Esophagus (tissue), 2 donors: ENCODE data around the gene PER1. TPM values are rescaled to one million over a fixed set of nuclear protein-coding genes. Genes with fewer than 3 reads are reported as not detected.

Experiments used
- H3K27ac ChIP-seq, 2 donors: one replicate each; pipeline ENCODE4 v1.5.1; 2013; ENCODE audit warnings: low read depth in 2 of 2, mild to moderate bottlenecking in 2 of 2, inconsistent platforms in 1 of 2, low read length in 1 of 2, moderate library complexity in 1 of 2
- H3K27me3 ChIP-seq, 2 donors: one replicate each; pipeline ENCODE4 v1.6.1; 2013; ENCODE audit warnings: low read length in 2 of 2, control low read depth in 1 of 2, mild to moderate bottlenecking in 1 of 2; ENCODE audit not compliant: insufficient read depth in 2 of 2, control insufficient read depth in 1 of 2
- H3K36me3 ChIP-seq, 2 donors: one replicate each; pipeline ENCODE4 v1.6.1; 2013; ENCODE audit warnings: low read length in 1 of 2; ENCODE audit not compliant: control insufficient read depth in 2 of 2, insufficient read depth in 2 of 2
- H3K4me1 ChIP-seq, 2 donors: one replicate each; pipeline ENCODE4 v1.6.1; 2013; ENCODE audit warnings: low read length in 1 of 2; ENCODE audit not compliant: control insufficient read depth in 2 of 2, insufficient read depth in 2 of 2
- H3K4me3 ChIP-seq, 2 donors: one replicate each; pipeline ENCODE4 v1.5.1; 2013; ENCODE audit warnings: low read length in 2 of 2, mild to moderate bottlenecking in 2 of 2, low read depth in 1 of 2, moderate library complexity in 1 of 2
- H3K9me3 ChIP-seq, 2 donors: one replicate each; pipeline ENCODE4 v1.6.1; 2013; ENCODE audit warnings: mild to moderate bottlenecking in 2 of 2, low read depth in 1 of 2, low read length in 1 of 2, moderate library complexity in 1 of 2; ENCODE audit not compliant: control insufficient read depth in 2 of 2, insufficient read depth in 1 of 2
- WGBS, 2 donors: extraction: QIAGEN DNeasy Blood & Tissue Kit; methylation state at CpG; one replicate each; pipeline ENCODE4 v1.1.7; 2013; 5-methylcytosine and 5-hydroxymethylcytosine counted together
- polyA plus RNA-seq, 2 donors: library from polyadenylated mRNA; stranded (reverse); fragments of 200-250 nt; gene quantifications; one replicate each; pipeline ENCODE4 v1.2.3, GENCODE V29; 2013
- donor health status: healthy with polysubstance abuse.
- donor health status: Bipolar disorder and iron deficiency.

Gene PER1
- polyA plus RNA-seq, 2 donors: 44.7 to 85.2 TPM

- Histone ChIP-seq H3K9me3 (no peaks in the 10 kb centered on the region), H3K4me3 (no peak overlapping the region), H3K27ac (no peak overlapping the region), H3K27me3 (no peaks in the 10 kb centered on the region), H3K4me1 (peaks cover 15 to 18% of the 10 kb centered on the region in 2 donors), H3K36me3 (no peaks in the 10 kb centered on the region)
- WGBS, 2 donors: 74 to 79% methylated on average over 14 of the region's 14 CpGs
These were observed 23.9 kb downstream of the PER1 start for GRCh38 chr17:8128125-8128784.

- H3K27me3 ChIP-seq: no peaks in the 10 kb centered on the region
- H3K36me3 ChIP-seq: no peaks in the 10 kb centered on the region
- H3K4me3 ChIP-seq: peak overlapping the region; percentile 47
- no peaks in the 10 kb centered on the region for H3K9me3 ChIP-seq
- peak overlapping the region in 1 of 2 donors; percentile 47 for H3K27ac ChIP-seq
- 0 to 1% methylated on average over 29 to 45 of the region's 45 CpGs for WGBS, 2 donors
- peaks cover 18 to 23% of the 10 kb centered on the region in 2 donors for H3K4me1 ChIP-seq
These were observed 25.6 kb downstream of the PER1 start for GRCh38 chr17:8126491-8127066.

GRCh38 chr17:8125947-8126490 lies 26.2 kb downstream of the PER1 start:
- 0 to 1% methylated on average over 35 of the region's 35 CpGs for WGBS, 2 donors
- H3K9me3 ChIP-seq: no peaks in the 10 kb centered on the region
- H3K4me3 ChIP-seq: peak overlapping the region; percentile 47
- no peaks in the 10 kb centered on the region for H3K36me3 ChIP-seq
- H3K27me3 ChIP-seq: no peaks in the 10 kb centered on the region
- H3K4me1 ChIP-seq: peaks cover 22 to 24% of the 10 kb centered on the region in 2 donors
- H3K27ac ChIP-seq: peak overlapping the region in 1 of 2 donors; percentile 47

GRCh38 chr17:8125154-8125946 lies 26.9 kb downstream of the PER1 start:
- Histone ChIP-seq H3K27ac (peak overlapping the region in 1 of 2 donors; percentile 47), H3K4me1 (peaks cover 22 to 27% of the 10 kb centered on the region in 2 donors), H3K27me3 (no peaks in the 10 kb centered on the region)

GRCh38 chr17:8124350-8125153 lies 27.7 kb downstream of the PER1 start:
- 5 to 6% methylated on average over 24 of the region's 24 CpGs for WGBS, 2 donors
- Histone ChIP-seq H3K27me3 (no peaks in the 10 kb centered on the region), H3K27ac (no peak overlapping the region), H3K9me3 (no peaks in the 10 kb centered on the region), H3K4me3 (peak overlapping the region in 1 of 2 donors; percentile 49), H3K36me3 (no peaks in the 10 kb centered on the region), H3K4me1 (peaks cover 22 to 27% of the 10 kb centered on the region in 2 donors)

More at GRCh38 chr17:8125154-8125946, 26.9 kb downstream of the PER1 start:
- whole genome bisulfite sequencing, 2 donors: 1 to 2% methylated on average over 40 of the region's 40 CpGs
- peak overlapping the region; percentile 47 for H3K4me3 ChIP-seq
- no peaks in the 10 kb centered on the region for H3K36me3 ChIP-seq
- no peaks in the 10 kb centered on the region for H3K9me3 ChIP-seq

GRCh38 chr17:8123695-8124349 lies 28.4 kb downstream of the PER1 start, which contains the start of gene HES7:
TSS of gene HES7 (minus strand) at chr17:8124106. CDS start at chr17:8124084, 22 bp downstream.
- no peaks in the 10 kb centered on the region for H3K27me3 ChIP-seq
- H3K9me3 ChIP-seq: no peaks in the 10 kb centered on the region
- H3K27ac ChIP-seq: peak within 1 kb of the TSS in 1 of 2 donors; percentile 3
- H3K4me3 ChIP-seq: peak within 1 kb of the TSS; percentile 18 to 49
- WGBS, 2 donors: 0 to 2% methylated on average over 29 of the region's 29 CpGs
- H3K4me1 ChIP-seq: peaks cover 22 to 27% of the 10 kb centered on the region in 2 donors
- H3K36me3 ChIP-seq: no peaks in the 10 kb centered on the region

GRCh38 chr17:8122924-8123694 lies 29.1 kb downstream of the PER1 start:
- peaks cover 22 to 27% of the 10 kb centered on the region in 2 donors for H3K4me1 ChIP-seq
- 1 to 2% methylated on average over 51 to 55 of the region's 55 CpGs for WGBS, 2 donors
- peak overlapping the region; percentile 18 to 49 for H3K4me3 ChIP-seq
- H3K36me3 ChIP-seq: no peaks in the 10 kb centered on the region
- H3K27me3 ChIP-seq: no peaks in the 10 kb centered on the region
- no peaks in the 10 kb centered on the region for H3K9me3 ChIP-seq
- H3K27ac ChIP-seq: peak overlapping the region in 1 of 2 donors; percentile 3

- Histone ChIP-seq H3K9me3 (no peaks in the 10 kb centered on the region), H3K4me3 (peak overlapping the region; percentile 46 to 49), H3K27ac (no peak overlapping the region), H3K27me3 (no peaks in the 10 kb centered on the region), H3K4me1 (peaks cover 26 to 27% of the 10 kb centered on the region in 2 donors), H3K36me3 (no peaks in the 10 kb centered on the region)
- 1% methylated on average over 29 of the region's 29 CpGs for WGBS, 2 donors
These were observed 29.7 kb downstream of the PER1 start for GRCh38 chr17:8122422-8122923.
